HL-60 (cell line): ENCODE data around the gene ROCK2.

Experiments used
- DNase-seq, 2 experiments: peaks; one replicate each; pipeline ENCODE4 v3.0.0-alpha.2; 2010 to 2020; ENCODE audit warnings: low read depth in 1 of 2, low spot score in 1 of 2
- H3K27ac ChIP-seq: fragments of 250-450 bp; sonication (Bioruptor Pico); replicated peaks from 2 replicates; pipeline ENCODE4 v1.5.1; 2020; ENCODE audit warnings: mild to moderate bottlenecking, moderate library complexity
- H3K27me3 ChIP-seq: fragments of 250-450 bp; sonication (Bioruptor Pico); 2 replicates; pipeline ENCODE4 v1.5.1; 2021; ENCODE audit warnings: mild to moderate bottlenecking, moderate library complexity; ENCODE audit not compliant: insufficient read depth, poor library complexity, severe bottlenecking
- H3K4me3 ChIP-seq: replicated peaks from 2 replicates; pipeline ENCODE4 v1.5.1; 2011; ENCODE audit warnings: mild to moderate bottlenecking, control low read depth, low read length; ENCODE audit not compliant: insufficient read depth
- CTCF ChIP-seq: IDR thresholded peaks from one replicate; pipeline ENCODE4 v1.5.1; 2011; ENCODE audit warnings: low read length, control low read depth, inconsistent platforms; ENCODE audit not compliant: insufficient read depth
- GABPA ChIP-seq: IDR thresholded peaks from 2 replicates; pipeline ENCODE4 v1.6.1; 2012; ENCODE audit warnings: low read depth
- POLR2AphosphoS5 ChIP-seq: IDR thresholded peaks from 2 replicates; pipeline ENCODE4 v1.6.1; 2012; ENCODE audit warnings: low read depth
- SPI1 ChIP-seq: IDR thresholded peaks from 2 replicates; pipeline ENCODE4 v1.6.1; 2012; ENCODE audit warnings: low read depth, mild to moderate bottlenecking, borderline replicate concordance
- TF ChIP-seq, protein P1 (sequence below): IDR thresholded peaks from 2 replicates; pipeline ENCODE4 v1.6.1; 2012; ENCODE audit warnings: low read depth; ENCODE audit not compliant: insufficient replicate concordance

Gene ROCK2

DNA sequence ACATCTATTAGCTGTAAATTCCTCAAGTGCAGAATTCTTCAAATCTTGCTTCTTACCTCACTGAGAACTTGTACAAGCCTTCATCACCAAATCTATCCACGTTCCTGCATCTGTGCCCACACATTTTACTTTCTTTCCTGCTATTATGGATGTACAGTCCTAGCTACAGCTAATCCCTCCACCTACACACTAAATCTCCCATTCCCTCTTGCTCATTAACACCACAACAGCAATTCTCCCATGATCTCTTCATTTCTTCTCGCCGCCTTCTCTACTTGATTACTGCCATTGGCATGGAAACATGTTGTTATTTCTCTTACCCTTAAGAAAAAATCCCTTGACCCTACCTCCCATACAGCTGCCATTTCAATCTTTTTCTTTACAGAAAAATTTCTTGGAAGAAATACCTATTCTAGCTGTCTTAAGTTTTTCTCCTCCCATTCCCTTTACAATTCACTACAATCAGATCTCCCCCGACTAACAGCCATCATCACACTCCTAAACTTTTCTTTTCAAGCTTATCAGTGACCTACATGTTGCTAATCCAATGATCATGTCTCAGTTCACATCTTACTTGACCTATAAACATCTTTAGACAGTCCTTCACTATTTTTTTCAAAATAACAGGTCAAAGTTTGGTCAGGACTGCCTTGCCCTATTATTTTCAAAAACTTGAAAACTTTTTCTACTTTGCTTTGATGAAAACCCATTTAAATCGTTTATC, 41.0 kb downstream of the ROCK2 start:
- Histone ChIP-seq H3K27me3 (no peaks in the 10 kb centered on the region), H3K4me3 (no peak overlapping the region), H3K27ac (no peak overlapping the region)
- DNase-seq: no peak
- TF ChIP-seq POLR2AphosphoS5 (no peak), SPI1 (no peak), CTCF (no peak), GABPA (no peak)
- TF ChIP-seq, protein P1, sequence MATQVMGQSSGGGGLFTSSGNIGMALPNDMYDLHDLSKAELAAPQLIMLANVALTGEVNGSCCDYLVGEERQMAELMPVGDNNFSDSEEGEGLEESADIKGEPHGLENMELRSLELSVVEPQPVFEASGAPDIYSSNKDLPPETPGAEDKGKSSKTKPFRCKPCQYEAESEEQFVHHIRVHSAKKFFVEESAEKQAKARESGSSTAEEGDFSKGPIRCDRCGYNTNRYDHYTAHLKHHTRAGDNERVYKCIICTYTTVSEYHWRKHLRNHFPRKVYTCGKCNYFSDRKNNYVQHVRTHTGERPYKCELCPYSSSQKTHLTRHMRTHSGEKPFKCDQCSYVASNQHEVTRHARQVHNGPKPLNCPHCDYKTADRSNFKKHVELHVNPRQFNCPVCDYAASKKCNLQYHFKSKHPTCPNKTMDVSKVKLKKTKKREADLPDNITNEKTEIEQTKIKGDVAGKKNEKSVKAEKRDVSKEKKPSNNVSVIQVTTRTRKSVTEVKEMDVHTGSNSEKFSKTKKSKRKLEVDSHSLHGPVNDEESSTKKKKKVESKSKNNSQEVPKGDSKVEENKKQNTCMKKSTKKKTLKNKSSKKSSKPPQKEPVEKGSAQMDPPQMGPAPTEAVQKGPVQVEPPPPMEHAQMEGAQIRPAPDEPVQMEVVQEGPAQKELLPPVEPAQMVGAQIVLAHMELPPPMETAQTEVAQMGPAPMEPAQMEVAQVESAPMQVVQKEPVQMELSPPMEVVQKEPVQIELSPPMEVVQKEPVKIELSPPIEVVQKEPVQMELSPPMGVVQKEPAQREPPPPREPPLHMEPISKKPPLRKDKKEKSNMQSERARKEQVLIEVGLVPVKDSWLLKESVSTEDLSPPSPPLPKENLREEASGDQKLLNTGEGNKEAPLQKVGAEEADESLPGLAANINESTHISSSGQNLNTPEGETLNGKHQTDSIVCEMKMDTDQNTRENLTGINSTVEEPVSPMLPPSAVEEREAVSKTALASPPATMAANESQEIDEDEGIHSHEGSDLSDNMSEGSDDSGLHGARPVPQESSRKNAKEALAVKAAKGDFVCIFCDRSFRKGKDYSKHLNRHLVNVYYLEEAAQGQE: no peak

DNA sequence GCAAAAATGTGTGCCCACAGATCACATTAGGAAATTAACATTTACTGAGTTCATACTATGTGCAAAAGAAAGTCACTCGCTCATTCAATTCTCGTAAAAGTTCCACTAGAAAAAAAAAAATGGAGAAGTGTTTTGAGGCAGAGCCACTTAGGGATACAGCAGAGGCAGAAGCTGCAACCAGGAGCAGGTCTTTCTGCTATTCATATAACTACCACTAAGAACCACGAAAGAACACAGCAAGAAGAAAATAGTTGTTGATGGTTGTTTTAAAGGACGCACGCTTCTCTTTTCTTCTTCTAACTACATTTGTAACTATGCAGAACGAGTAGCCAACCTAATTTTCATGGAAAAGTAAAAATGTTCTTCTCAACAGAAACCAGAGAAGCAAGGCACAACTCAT, 45.0 kb downstream of the ROCK2 start:
- no peak for TF ChIP-seq CTCF
- no peak for TF ChIP-seq SPI1
- TF ChIP-seq, protein P1: no peak
- no peak for TF ChIP-seq POLR2AphosphoS5
- TF ChIP-seq GABPA: no peak
- H3K27me3 ChIP-seq: no peaks in the 10 kb centered on the region
- H3K27ac ChIP-seq: no peak overlapping the region
- H3K4me3 ChIP-seq: no peak overlapping the region
- no peak for DNase-seq

DNA sequence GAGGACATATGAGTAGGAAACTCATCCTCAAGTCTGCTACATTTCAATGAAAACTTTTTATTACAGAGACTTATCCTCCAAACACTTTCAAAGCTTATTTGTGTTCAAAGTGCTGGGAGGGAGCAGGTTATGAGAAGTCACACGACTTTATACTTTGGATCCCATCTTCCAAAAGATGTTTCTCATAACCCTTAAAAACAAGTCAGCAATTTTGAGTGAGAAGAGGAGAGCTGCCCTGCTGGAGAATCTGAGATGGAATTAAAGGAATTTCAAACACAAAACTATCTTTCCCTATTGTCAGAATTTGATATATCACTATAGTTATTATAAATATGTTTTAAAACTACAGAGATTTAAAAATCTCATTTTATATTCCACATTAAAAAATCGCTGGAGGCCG, 45.8 kb downstream of the ROCK2 start:
- no peaks in the 10 kb centered on the region for H3K27me3 ChIP-seq
- H3K4me3 ChIP-seq: no peak overlapping the region
- no peak for DNase-seq
- H3K27ac ChIP-seq: no peak overlapping the region
- no peak for TF ChIP-seq POLR2AphosphoS5
- no peak for TF ChIP-seq SPI1
- TF ChIP-seq, protein P1: no peak
- TF ChIP-seq GABPA: no peak
- TF ChIP-seq CTCF: no peak
